ENCODE measurements around the gene KRT27.

KRT27 gene

GRCh38 chr17:40809721-40810421 lies 27.5 kb upstream of the KRT27 start:
- DNase-seq = no peak

- DNase-seq = no peak
Observed at GRCh38 chr17:40806131-40806530, 23.8 kb upstream of the KRT27 start.

GRCh38 chr17:40803617-40804082 lies 21.3 kb upstream of the KRT27 start:
- DNase-seq = peak; percentile 70

- no peak for DNase-seq
Observed at GRCh38 chr17:40801157-40801556, 18.8 kb upstream of the KRT27 start.

GRCh38 chr17:40800381-40800780 lies 18.0 kb upstream of the KRT27 start:
- DNase-seq = no peak

GRCh38 chr17:40799859-40800258 lies 17.5 kb upstream of the KRT27 start, which contains the start of gene KRT28:
KRT28 (minus strand) TSS chr17:40799959; CDS start chr17:40799893, 66 bp downstream.
- no peak for DNase-seq

GRCh38 chr17:40796846-40797245 lies 14.5 kb upstream of the KRT27 start:
- no peak for DNase-seq

- DNase-seq = no peak
Observed at GRCh38 chr17:40795019-40795667, 12.8 kb upstream of the KRT27 start.

GRCh38 chr17:40794466-40794865 lies 12.1 kb upstream of the KRT27 start:
- no peak for DNase-seq

GRCh38 chr17:40793832-40794231 lies 11.5 kb upstream of the KRT27 start:
- no peak for DNase-seq

- DNase-seq = no peak
Observed at GRCh38 chr17:40791787-40792436, 9.6 kb upstream of the KRT27 start.

- DNase-seq = no peak
Observed at GRCh38 chr17:40791111-40791510, 8.8 kb upstream of the KRT27 start.

GRCh38 chr17:40779181-40779909 lies 3.0 kb downstream of the KRT27 start:
- DNase-seq = no peak

GRCh38 chr17:40778461-40778860 lies 3.9 kb downstream of the KRT27 start:
- DNase-seq = no peak

GRCh38 chr17:40777971-40778370 lies 4.4 kb downstream of the KRT27 start:
- no peak for DNase-seq

GRCh38 chr17:40777459-40777858 lies 4.9 kb downstream of the KRT27 start:
- DNase-seq = no peak

GRCh38 chr17:40775945-40776344 lies 6.4 kb downstream of the KRT27 start:
- DNase-seq = no peak

GRCh38 chr17:40772101-40772500 lies 10.2 kb downstream of the KRT27 start, which contains the start of gene KRT26:
KRT26 (minus strand) TSS chr17:40772201; CDS start chr17:40772113, 88 bp downstream.
- DNase-seq = no peak

GRCh38 chr17:40765657-40766056 lies 16.7 kb downstream of the KRT27 start:
- no peak for DNase-seq

- DNase-seq = no peak
Observed at GRCh38 chr17:40763752-40764151, 18.6 kb downstream of the KRT27 start.

GRCh38 chr17:40760105-40761016 lies 22.0 kb downstream of the KRT27 start:
- no peak for DNase-seq

- DNase-seq = no peak
Observed at GRCh38 chr17:40755231-40755630, 27.1 kb downstream of the KRT27 start, which contains the start of gene KRT25. KRT25 (minus strand) TSS chr17:40755331; CDS start chr17:40755271, 60 bp downstream.
